GM12872 (cell line): ENCODE results near the gene ZHX3.

Experiments used
- CTCF ChIP-seq: IDR thresholded peaks from 3 replicates; pipeline ENCODE4 v1.5.1; 2011; ENCODE audit warnings: low read depth, mild to moderate bottlenecking, low read length, moderate library complexity; ENCODE audit not compliant: insufficient read depth

The ZHX3 gene

DNA sequence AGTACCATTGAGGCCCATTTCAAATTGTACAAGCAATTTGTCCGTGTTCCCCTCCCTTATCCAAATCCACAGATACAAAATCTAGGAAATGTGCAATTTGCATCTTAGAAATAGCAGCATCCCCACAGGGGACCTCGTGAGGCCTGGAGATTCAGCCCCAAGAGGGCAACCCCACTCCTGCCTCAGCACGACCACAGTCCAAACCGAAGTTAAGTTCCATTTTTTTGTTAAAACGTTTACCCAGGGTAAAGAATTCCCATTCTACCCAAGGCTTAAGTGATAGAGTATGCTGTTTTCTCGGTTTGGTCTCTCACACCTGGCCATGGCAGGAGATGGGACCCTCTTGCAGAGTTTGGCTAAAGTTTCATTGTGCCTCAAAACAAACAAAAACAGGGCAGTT is 139.0 kb downstream of the ZHX3 start:
- TF ChIP-seq CTCF, result no peak

DNA sequence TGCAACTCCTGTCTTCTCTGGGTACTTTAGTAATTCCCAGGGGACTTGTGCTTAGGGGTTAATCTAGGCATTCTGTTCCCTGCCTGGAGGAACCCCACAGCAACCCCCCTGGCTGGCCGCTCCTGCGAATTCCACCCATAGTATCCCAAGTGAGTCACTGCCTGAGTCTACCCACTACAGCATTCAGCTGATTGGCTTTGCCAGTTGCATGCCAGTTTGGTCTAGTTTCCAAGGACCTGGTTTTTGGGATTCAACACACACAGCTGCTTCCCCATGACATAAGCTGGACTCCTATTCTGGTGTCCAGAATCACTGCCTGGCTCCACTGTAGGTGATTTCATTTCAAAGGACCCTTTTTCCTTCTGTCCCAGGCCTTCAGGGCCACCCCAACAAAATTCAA is 139.9 kb downstream of the ZHX3 start:
- TF ChIP-seq CTCF, result no peak

DNA sequence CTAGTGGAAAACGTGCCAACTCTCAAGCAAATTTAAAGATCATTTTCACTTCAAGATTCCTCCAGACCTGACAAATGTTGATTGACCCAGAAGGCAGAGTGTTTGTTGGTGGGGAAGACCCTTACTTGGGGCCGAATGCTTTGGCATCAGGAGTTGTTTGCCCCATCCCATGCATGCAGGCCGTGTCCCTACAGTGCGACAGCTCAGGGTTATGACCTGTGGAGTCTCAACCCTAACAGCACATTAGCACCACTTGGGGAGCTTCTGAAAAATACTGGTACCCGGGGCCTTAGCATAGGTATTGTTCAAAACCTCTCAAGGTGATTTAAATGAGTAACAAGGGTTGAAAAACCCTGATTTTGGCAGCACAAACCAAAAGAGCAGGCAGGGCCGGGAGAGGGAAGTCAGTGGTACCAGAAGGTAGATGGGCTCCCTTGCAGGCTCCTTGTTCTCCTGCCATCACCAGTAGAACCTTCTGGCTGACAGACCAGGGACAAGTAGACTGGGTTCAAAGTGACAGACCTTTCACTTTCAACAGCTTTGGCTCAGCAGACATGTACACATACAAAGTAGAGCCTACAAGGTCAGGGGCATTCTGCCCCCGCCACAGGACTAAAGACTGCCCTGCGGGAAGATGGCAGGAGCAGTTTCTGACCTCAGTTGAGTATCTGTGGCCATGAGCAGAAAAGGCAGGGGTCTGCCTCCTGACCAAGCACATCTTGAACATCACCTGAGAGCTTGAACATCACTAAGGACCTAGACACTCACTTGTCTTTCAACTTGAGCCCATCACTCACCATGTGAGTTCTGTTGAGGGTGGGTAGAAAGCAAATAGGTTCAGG is 140.6 kb downstream of the ZHX3 start:
- no peak for TF ChIP-seq CTCF

- no peak for TF ChIP-seq CTCF
These were observed 141.7 kb downstream of the ZHX3 start for GRCh38 chr20:41175727-41176330.

DNA sequence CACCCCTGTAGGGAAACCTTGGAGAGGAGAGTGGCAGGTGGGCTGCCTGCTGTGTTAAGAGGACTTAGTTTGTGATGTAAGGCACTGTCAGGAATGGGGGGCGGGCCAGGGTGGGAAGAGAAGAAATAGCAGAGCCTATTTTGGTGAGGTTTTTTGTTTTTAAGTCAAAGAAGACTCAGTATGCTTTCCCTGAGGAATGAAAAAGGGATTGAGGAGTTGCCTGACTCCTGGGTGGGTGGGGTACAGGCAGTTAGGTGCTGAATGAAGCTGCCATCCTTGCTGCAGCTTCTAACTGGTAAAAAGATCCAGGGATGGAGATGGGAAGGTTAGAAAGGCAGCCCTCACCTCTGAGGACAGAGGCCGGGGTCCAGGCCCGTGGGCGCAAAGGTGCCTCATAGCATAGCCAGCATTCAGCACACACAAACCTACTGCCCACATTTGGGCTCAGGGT is 142.3 kb downstream of the ZHX3 start:
- TF ChIP-seq CTCF, result no peak

DNA sequence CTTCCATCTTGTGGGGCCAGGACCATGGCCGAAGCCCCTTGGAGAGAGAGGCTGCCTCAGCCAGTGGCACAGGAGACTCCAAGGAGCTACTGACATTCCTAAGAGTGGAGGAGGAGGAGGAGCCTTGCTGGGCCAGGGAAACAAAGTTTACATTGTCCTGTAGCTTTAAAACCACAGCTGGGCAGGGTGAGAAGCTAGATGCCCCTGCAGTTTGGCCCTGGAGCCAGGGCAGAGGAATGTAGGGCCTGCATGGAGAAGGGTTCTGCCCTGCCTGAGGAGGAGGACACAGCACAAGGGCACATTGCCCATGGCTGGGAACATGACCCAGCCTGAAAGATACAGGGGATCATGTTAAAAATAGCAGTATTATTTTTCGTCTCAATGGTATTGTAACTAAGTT is 142.7 kb downstream of the ZHX3 start:
- no peak for TF ChIP-seq CTCF

- TF ChIP-seq CTCF, result no peak
These were observed 143.2 kb downstream of the ZHX3 start for GRCh38 chr20:41174373-41174772.
